Measurements from ENCODE around the gene ASPHD2.

DNA sequence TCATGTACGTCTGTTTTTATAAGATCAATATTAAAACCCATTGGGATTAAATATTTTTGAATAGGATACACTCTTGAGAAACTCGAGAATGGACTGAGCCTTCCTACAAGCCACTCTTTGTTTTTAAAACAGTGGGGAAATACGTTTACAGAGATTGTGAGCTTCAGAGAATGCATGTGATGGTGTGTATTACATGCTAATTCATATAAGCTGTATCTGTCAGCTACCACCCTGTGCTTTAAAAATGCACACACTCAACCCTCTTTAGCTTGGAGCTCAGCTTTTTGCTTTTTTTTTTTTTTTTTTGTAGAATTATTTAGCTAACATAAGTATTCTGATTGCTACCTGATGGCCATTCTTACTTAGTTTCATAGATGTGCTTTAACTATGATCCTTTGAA is 46.3 kb upstream of the ASPHD2 start:
- TF ChIP-seq, protein P1, sequence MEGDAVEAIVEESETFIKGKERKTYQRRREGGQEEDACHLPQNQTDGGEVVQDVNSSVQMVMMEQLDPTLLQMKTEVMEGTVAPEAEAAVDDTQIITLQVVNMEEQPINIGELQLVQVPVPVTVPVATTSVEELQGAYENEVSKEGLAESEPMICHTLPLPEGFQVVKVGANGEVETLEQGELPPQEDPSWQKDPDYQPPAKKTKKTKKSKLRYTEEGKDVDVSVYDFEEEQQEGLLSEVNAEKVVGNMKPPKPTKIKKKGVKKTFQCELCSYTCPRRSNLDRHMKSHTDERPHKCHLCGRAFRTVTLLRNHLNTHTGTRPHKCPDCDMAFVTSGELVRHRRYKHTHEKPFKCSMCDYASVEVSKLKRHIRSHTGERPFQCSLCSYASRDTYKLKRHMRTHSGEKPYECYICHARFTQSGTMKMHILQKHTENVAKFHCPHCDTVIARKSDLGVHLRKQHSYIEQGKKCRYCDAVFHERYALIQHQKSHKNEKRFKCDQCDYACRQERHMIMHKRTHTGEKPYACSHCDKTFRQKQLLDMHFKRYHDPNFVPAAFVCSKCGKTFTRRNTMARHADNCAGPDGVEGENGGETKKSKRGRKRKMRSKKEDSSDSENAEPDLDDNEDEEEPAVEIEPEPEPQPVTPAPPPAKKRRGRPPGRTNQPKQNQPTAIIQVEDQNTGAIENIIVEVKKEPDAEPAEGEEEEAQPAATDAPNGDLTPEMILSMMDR (IDR thresholded peaks at IDR 0.05; ENCODE audit: low read depth, low read length): no peak
- TF ChIP-seq EZH2phosphoT487 (IDR thresholded peaks at IDR 0.05; ENCODE audit: low read depth): no peak

All from OCI-LY3 (cell line).